Measurements from ENCODE around the gene SEC16B.

GRCh38 chr1:177969825-177970371, at the start of gene SEC16B:
- no peak for TF ChIP-seq ZNF384 (IDR thresholded peaks at IDR 0.05)
- no peak for TF ChIP-seq ARNT (IDR thresholded peaks at IDR 0.05)
- no peak for TF ChIP-seq BHLHE40 (IDR thresholded peaks at IDR 0.05; ENCODE audit: borderline replicate concordance)
- TF ChIP-seq FOXM1 (IDR thresholded peaks at IDR 0.05; ENCODE audit: borderline replicate concordance): no peak

All from HEK293T (cell line).